IgD-negative memory B cell (primary cell): ENCODE data around the gene CFAP410. TPM values are rescaled to one million over a fixed set of nuclear protein-coding genes. Genes with fewer than 3 reads are reported as not detected.
"Not testable (repeated sequence)": the region's sequence is repeated elsewhere in the genome, so short reads cannot be mapped to it uniquely, and the experiment has no call there.

Source experiments
- H3K27ac Mint-ChIP-seq, 3 donors: one replicate each; pipeline ENCODE4 v1.8.0; 2020 to 2022; ENCODE audit warnings: mild to moderate bottlenecking in 3 of 3, mixed read lengths in 3 of 3, moderate library complexity in 1 of 3
- H3K27me3 Mint-ChIP-seq: one replicate; pipeline ENCODE4 v1.8.0; 2021; ENCODE audit warnings: mixed read lengths
- H3K36me3 Mint-ChIP-seq: one replicate; pipeline ENCODE4 v1.8.0; 2020; ENCODE audit warnings: mild to moderate bottlenecking, mixed read lengths
- H3K4me1 Mint-ChIP-seq, 3 donors: one replicate each; pipeline ENCODE4 v1.8.0; 2020 to 2022; ENCODE audit warnings: mixed read lengths in 3 of 3, mild to moderate bottlenecking in 1 of 3
- H3K4me3 Mint-ChIP-seq, 4 donors: one replicate each; pipeline ENCODE4 v1.8.0; 2020 to 2022; ENCODE audit warnings: mild to moderate bottlenecking in 4 of 4, mixed read lengths in 4 of 4, moderate library complexity in 3 of 4
- H3K9me3 Mint-ChIP-seq, 3 donors: one replicate each; pipeline ENCODE4 v1.8.0; 2020 to 2021; ENCODE audit warnings: mixed read lengths in 3 of 3, mild to moderate bottlenecking in 1 of 3
- polyA plus RNA-seq: library from polyadenylated mRNA; unstranded; fragments of 300-500 nt; fragmentation: Illumina TruSeq; gene quantifications from one replicate; pipeline ENCODE4 v1.2.3, GENCODE V29; 2021

The CFAP410 gene
- polyA plus RNA-seq, 1 donor from 2014 or later: 36.4 TPM

DNA sequence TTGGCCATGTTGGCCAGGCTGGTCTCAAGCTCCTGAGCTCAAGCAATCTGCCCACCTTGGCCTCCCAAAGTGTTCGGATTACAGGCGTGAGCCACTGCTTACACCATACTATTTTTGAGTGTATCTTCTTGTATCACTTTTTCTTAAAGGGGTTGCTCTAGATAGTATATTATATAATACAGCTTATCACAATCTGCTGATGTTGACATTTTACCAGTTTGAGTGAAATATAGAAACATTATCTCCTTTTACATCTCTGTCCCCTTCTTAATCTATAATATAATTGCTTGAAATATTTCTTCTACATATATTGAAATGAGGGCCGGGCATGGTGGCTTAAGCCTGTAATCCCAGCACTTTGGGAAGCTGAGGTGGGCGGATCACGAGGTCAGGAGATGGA, 22.7 kb upstream of the CFAP410 start:
- not testable (repeated sequence) for H3K9me3 Mint-ChIP-seq, H3K4me1 Mint-ChIP-seq, H3K27me3 Mint-ChIP-seq, H3K4me3 Mint-ChIP-seq, H3K36me3 Mint-ChIP-seq, H3K27ac Mint-ChIP-seq

DNA sequence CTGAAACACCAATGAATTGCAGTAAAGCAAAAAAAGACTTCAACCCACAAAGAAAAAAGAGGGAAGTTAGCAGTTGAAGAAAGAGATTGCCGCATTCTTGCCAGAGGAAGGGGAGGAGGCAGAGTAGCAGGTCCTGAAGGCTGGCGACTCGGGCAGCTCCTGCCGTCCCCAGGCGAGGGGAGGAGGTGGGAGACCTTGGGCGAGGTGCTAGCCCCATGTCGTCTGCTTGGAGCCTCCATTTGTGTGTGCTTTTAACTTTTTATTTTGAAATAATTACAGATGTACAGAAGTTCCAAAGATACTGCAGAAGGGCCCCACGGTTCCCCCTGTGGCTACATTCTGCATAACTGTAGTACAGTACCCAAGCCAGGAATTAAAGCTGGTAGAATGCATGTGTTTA, 21.0 kb upstream of the CFAP410 start:
- Mint-ChIP-seq H3K4me1 (peaks cover 17 to 22% (median 18%) of the 10 kb centered on the region in 3 donors), H3K27ac (peak overlapping the region in 1 of 3 donors; percentile 46), H3K4me3 (peak overlapping the region in 2 of 4 donors; percentile 33 to 71), H3K36me3 (peaks cover 6% of the 10 kb centered on the region), H3K9me3 (peaks cover 0 to 7% (median 0%) of the 10 kb centered on the region in 3 donors), H3K27me3 (peaks cover 3% of the 10 kb centered on the region)

DNA sequence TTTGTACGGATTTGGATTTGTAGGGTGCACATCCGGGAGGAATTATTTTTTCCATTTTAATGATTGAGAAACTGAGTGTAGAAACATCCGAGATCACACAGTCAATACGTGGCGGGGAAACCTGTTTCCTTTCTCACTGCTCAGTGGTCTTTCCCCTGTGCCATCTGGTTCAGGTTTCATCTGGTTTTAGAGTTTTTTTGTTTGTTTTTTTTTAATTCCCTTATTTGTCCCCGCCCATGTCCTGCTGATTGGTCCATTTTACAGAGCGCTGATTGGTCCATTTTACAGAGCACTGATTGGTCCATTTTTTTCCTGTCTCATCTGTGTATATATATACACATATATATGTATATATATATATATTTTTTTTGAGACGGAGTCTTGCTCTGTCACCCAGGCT, 20.2 kb upstream of the CFAP410 start:
- peaks cover 6% of the 10 kb centered on the region for H3K36me3 Mint-ChIP-seq
- no peak overlapping the region for H3K27ac Mint-ChIP-seq
- peaks cover 23 to 29% (median 24%) of the 10 kb centered on the region in 3 donors for H3K4me1 Mint-ChIP-seq
- H3K4me3 Mint-ChIP-seq: no peak overlapping the region
- peaks cover 0 to 7% (median 0%) of the 10 kb centered on the region in 3 donors for H3K9me3 Mint-ChIP-seq
- H3K27me3 Mint-ChIP-seq: peaks cover 3% of the 10 kb centered on the region

DNA sequence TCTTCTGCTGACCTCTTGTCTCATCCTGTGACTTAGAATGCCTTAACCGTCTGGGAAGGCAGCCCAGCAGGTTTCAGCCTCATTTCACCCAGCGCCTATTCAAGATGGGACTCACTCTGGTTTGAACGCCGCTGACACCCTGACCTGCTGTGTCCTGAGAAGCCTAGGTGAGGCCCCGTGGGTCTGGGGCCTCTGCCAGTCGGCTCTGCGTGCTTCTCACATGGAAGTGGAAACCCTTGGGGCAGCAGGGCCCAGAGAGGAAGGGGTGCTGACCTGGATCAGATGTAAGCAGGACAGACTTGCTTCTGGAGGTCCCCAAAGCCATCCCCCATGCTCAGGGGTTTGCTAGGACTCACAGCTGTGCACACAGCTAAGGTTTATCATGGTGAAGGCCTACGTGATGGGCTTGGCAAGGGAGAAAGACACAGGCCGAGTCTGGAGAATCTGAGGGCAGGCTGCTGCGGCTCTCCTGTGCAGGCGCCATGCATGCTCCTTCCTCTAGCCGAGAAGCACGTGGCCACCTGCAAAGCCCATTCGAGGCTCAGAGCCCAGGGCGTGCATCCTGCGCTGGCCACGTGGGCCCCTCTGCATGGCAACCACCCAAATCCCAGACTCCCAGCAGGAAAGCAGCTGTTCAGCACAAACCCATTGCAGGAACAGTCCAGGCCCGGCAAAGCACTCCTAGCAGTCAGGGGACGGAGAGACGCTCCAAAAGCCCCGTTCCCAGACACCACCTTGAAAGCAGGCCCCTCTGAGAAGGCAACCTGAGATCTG, 18.1 kb upstream of the CFAP410 start:
- peaks cover 4% of the 10 kb centered on the region for H3K36me3 Mint-ChIP-seq
- H3K4me1 Mint-ChIP-seq: peaks cover 34 to 44% (median 40%) of the 10 kb centered on the region in 3 donors
- no peaks in the 10 kb centered on the region for H3K9me3 Mint-ChIP-seq
- H3K27me3 Mint-ChIP-seq: peaks cover 5% of the 10 kb centered on the region
- no peak overlapping the region for H3K4me3 Mint-ChIP-seq
- no peak overlapping the region for H3K27ac Mint-ChIP-seq

DNA sequence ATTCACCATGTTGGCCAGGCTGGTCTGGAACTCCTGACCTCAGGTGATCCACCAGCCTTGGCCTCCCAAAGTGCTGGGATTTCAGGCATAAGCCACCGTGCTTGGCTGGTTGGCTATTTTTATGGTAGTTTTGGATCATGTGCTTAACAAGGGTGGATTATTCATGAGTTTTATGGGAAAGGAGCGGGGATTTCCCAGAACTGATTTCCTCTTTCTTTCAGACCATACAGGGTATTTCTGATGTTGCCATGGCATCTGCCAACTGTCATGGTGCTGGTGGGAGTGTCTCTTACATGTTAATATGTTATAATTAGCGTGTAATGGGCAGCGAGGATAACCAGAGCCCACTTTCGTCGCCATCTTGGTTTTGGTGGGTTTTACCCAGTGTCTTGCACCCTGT, 17.4 kb upstream of the CFAP410 start:
- peak overlapping the region in 1 of 3 donors; percentile 82 for H3K27ac Mint-ChIP-seq
- H3K27me3 Mint-ChIP-seq: peaks cover 5% of the 10 kb centered on the region
- H3K4me1 Mint-ChIP-seq: peaks cover 34 to 44% (median 40%) of the 10 kb centered on the region in 3 donors
- H3K4me3 Mint-ChIP-seq: peak overlapping the region in 1 of 4 donors; percentile 46
- peaks cover 4% of the 10 kb centered on the region for H3K36me3 Mint-ChIP-seq
- no peaks in the 10 kb centered on the region for H3K9me3 Mint-ChIP-seq

DNA sequence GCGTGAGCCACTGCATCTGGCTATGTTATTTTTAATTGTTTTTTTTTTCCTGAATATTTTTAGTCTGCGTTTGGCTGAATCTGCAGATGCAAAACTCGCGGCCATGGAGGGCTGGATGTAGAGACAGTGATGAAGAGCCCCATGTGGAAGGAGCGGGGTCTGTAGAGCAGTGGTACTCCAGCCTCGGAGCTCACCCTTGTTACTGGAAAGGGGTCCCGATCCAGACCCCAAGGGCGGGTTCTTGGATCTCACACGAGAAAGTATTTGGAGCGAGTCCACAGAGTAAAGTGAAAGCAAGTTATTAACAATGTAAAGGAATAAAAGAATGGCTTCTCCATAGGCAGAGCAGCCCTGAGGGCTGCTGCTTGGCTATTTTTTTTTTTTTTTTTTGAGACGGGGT, 17.0 kb upstream of the CFAP410 start:
- H3K9me3 Mint-ChIP-seq: no peaks in the 10 kb centered on the region
- H3K27me3 Mint-ChIP-seq: peaks cover 8% of the 10 kb centered on the region
- peaks cover 4% of the 10 kb centered on the region for H3K36me3 Mint-ChIP-seq
- peaks cover 34 to 44% (median 41%) of the 10 kb centered on the region in 3 donors for H3K4me1 Mint-ChIP-seq
- H3K27ac Mint-ChIP-seq: peak overlapping the region in 2 of 3 donors; percentile 39 to 82
- H3K4me3 Mint-ChIP-seq: peak overlapping the region in 2 of 4 donors; percentile 39 to 46

DNA sequence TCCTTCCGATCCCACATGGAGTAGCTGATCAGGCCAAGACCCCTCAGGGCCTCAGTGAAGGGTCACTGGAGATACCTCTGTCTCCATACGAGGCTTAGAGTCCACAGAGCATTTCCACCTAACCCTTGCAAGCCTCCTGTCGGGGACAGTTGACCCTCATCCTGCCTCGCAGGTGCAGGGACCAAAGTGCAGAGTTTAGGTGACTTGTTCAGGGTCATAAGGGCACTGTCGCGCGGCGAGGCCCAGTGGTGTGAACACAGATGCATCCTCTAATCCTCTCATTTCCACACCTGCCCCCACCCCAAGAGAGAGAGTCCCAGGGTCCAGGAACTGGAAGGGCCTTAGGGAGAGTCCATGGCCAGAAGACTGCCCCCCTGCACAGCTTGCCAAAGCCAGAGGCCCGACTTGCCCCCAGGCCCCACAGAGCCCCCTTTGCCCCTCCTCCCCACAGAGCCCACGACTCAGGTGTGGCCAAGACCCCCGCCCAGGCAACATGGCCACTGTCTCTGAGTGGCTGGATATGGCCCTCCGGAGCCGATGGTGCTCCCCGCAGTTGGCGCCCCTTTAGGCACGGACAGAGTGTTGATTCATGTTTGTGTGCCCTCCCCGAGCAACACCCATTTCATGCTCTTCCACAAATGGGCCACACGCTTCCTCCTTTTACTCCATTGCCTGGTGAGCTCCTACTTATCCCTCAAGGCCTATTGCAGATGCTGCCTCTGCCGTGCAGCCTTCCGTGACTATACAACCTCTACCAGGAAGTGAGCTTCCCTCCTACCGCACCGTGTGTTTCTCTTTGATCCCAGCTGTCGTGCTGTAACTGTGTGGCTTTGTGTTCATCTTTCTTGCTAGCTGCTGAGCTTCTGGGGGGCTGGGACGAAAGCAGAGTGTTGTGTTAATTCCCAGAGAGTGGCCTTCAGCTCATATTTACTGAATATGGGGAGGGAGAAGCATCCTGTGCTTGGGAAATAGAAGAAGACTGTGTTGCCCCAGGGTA, 15.9 kb upstream of the CFAP410 start:
- peaks cover 4% of the 10 kb centered on the region for H3K36me3 Mint-ChIP-seq
- peak overlapping the region; percentile 61 to 91 (median 80) for H3K4me3 Mint-ChIP-seq
- no peaks in the 10 kb centered on the region for H3K9me3 Mint-ChIP-seq
- H3K27me3 Mint-ChIP-seq: peaks cover 8% of the 10 kb centered on the region
- H3K27ac Mint-ChIP-seq: peak overlapping the region in 2 of 3 donors; percentile 3 to 63
- H3K4me1 Mint-ChIP-seq: peaks cover 32 to 43% (median 37%) of the 10 kb centered on the region in 3 donors

DNA sequence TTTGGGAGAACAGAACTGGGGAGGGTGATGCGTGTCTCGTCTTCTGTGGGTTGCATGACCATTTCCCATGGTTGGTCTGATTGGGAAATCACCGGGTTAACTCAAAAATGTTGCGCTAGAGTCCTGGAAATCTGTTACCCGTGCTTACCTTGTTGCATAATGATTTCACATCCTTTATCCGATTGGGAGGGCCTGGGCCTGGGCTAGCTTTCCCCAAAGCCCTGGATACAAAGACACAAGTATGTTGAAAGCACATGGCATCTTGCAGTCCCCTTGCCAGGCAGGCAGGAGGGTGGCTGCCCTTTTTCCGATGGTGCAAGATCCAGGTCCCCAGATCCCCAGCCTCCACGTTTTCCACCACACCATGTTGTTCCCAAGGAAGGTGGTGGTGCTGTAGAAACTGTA, 14.8 kb upstream of the CFAP410 start:
- Mint-ChIP-seq H3K9me3 (no peaks in the 10 kb centered on the region), H3K4me3 (peak overlapping the region; percentile 69 to 91 (median 86)), H3K36me3 (peaks cover 4% of the 10 kb centered on the region)

DNA sequence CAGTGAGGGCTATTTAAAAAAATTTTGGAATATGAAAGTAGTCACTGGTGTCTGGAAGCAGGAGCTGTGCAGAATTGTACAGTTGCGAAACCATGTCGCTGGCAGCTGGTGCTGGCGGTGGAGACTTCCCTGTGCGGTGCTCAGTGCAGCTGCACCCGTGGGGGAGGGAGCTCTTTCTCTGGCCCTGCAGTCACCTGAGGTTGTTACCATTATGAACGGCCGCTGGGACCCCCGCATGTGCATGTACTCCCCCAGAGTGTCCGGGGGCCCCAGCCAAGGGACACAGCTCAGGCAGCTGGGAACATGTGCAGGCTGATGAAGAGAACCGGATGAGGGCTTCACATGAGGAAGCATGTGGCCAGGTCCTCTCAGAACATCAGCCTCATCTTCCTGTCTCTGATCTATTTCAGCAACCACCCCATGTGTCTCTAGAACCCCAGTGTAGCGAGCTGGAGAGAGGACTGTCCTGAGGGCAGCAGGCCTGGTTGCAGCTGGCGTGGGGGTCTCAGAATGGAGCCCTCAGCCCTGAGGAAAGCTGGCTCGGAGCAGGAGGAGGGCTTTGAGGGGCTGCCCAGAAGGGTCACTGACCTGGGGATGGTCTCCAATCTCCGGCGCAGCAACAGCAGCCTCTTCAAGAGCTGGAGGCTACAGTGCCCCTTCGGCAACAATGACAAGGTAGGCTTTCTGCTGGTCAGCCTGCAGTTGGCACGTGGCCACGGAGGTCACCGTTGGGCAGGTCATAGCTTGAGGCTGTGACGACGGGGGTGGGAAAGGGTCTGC, 14.2 kb upstream of the CFAP410 start, which contains the start of gene TRPM2:
Gene TRPM2 (plus strand): TSS at position 431 of the 780 bp plus-strand sequence. CDS start 80 bp downstream, at position 511.
- peaks cover 4% of the 10 kb centered on the region for H3K36me3 Mint-ChIP-seq
- peaks cover 29 to 39% (median 35%) of the 10 kb centered on the region in 3 donors for H3K4me1 Mint-ChIP-seq
- peaks cover 13% of the 10 kb centered on the region for H3K27me3 Mint-ChIP-seq
- peak within 1 kb of the TSS; percentile 43 to 84 (median 61) for H3K27ac Mint-ChIP-seq
- peak within 1 kb of the TSS; percentile 69 to 91 (median 86) for H3K4me3 Mint-ChIP-seq
- H3K9me3 Mint-ChIP-seq: no peaks in the 10 kb centered on the region

More for the DNA sequence above, 14.8 kb upstream of the CFAP410 start:
- H3K27me3 Mint-ChIP-seq: peaks cover 11% of the 10 kb centered on the region
- H3K4me1 Mint-ChIP-seq: peaks cover 29 to 39% (median 35%) of the 10 kb centered on the region in 3 donors
- no peak overlapping the region for H3K27ac Mint-ChIP-seq

DNA sequence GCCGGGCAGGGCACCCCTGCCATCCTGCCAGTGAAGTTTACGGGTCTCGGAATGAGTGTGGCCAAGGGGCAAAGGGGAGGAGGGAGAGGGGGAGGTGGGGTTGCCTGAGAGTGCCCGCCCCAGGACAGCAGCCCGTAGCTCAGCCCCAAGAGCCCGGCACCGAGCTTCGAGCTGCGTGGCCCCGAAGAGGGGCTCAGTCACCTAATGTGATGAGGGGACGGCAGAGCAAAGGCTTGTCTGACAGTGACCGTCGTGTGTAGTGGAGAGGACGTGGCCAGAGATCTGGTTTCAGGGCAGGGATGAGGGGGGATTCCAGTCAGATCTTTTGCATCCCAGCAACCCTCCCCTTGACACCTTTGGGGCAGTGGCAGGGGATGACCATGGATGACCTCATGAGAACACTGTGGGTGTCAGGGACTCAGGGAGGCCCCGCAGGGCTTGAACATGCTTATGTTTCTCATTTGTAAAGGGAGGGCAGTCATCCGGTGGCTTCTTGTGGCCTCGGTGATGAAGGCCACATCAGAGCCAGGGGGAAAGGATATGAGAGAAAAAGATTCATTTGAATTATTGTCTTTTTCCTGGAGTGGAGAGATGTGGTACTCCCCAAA, 13.2 kb upstream of the CFAP410 start:
- peak overlapping the region in 1 of 3 donors; percentile 43 for H3K27ac Mint-ChIP-seq
- peaks cover 16% of the 10 kb centered on the region for H3K27me3 Mint-ChIP-seq
- H3K9me3 Mint-ChIP-seq: no peaks in the 10 kb centered on the region
- peak overlapping the region in 2 of 4 donors; percentile 52 to 91 for H3K4me3 Mint-ChIP-seq
- H3K36me3 Mint-ChIP-seq: peaks cover 4% of the 10 kb centered on the region
- peaks cover 29 to 39% (median 35%) of the 10 kb centered on the region in 3 donors for H3K4me1 Mint-ChIP-seq

DNA sequence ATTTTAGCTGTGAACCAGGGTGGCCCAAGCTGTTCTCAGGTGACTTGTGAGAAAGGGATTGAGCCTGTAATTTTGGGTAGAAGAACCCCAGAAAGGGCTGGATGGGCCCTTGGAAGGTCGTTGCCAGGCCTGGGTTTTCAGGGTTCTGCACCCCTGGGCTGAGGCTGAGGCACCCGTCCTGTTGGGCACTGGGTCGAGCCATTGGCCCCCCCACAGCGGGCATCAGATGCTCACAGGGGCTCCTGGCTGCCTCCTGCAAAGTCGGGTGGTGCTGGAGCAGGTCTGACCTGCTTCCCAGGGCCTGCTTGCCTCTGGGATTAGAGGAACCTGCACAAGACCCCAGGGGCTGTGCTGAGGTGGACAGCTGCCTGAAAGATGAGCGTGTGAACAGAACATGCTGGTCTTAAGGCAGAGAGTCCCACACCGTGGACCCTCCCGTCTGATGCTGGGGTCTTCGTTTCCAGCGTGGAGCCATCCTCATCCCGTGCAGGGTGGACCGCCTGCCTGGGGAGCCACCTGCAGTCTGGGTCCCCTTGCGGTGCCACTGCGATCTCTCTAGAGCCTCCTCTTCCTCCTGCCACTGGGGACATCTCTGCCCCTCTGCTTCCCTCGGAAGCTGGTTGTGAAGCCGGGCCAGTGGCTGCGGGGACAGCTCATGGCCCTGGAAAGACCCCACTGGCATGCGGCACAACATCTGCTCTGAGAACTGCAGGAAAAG, 12.5 kb upstream of the CFAP410 start:
- Mint-ChIP-seq H3K27ac (no peak overlapping the region), H3K4me1 (peaks cover 29 to 37% (median 35%) of the 10 kb centered on the region in 3 donors), H3K4me3 (peak overlapping the region in 1 of 4 donors; percentile 52), H3K9me3 (no peaks in the 10 kb centered on the region), H3K27me3 (peaks cover 19% of the 10 kb centered on the region), H3K36me3 (peaks cover 4% of the 10 kb centered on the region)

DNA sequence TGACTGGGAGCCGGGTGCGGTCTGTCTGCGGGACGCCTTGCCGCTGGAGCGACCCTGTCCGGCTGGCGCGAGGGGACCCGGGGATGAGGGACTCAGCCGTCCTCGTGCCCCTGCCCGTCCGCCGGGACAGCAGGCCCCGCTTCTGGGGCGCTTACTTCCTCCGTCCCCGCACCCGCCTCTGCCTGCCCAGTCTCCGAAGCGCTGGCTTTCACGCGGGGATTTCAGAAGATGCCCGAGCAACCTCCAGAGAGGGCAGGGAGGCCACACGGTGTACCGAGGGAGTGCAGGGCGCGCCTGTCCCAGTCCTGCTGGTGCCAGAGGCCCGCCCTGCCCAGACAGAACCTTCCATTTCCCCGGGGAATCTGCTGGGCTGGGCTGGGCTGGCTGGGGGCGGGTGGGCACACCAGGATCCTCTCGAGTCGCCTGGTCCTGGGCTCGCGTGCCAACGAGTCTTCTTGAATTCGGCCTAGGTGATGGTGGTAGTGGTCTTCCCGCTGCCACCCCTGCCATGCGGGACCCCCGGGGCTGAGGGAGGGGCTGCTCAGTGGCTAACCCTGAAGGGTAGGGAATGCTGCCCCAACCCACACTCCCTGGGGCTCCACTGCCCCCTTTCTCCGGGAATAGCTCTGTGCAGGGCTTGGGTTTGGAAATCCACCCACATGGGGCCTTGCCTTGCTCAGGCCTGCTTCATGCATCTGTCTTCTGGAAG, 11.7 kb upstream of the CFAP410 start:
- Mint-ChIP-seq H3K36me3 (peaks cover 4% of the 10 kb centered on the region), H3K4me3 (peak overlapping the region in 1 of 4 donors; percentile 52), H3K4me1 (peaks cover 22 to 32% (median 30%) of the 10 kb centered on the region in 3 donors), H3K9me3 (no peaks in the 10 kb centered on the region), H3K27me3 (peaks cover 21% of the 10 kb centered on the region), H3K27ac (no peak overlapping the region)
